ENCODE measurements around the gene SPAG16. TPM values are rescaled to one million over a fixed set of nuclear protein-coding genes. Genes with fewer than 3 reads are reported as not detected.

SPAG16 gene
- total and polyA plus RNA-seq, 2 donors: 17.7 to 104 TPM

DNA sequence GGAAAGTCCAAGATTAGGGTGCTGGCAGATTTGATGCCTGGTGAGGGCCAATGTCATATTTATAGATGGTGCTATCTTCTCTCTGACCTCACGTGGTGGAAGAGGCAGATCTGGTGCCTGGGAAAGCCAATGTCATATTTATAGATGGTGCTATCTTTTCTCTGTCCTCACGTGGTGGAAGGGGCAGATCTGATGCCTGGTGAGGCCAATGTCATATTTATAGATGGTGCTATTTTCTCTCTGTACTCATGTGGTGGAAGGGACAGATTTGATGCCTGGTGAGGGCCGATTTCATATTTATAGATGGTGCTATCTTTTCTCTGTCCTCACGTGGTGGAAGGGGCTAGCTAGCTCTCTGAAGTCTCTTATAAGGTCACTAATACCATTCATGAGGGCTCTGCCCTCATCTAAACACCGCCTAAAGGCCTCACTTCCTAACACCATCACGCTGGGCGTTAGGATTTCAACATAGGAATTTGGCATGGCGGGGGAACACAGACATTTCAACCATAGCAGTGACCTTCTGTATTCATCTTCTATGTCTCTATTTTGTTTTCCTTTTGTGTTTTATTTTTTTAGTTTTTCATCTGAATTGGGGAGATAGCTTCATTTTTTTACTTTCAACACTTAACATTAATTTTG, 278.4 kb downstream of the SPAG16 start:
- Histone ChIP-seq H3K36me3 (ENCODE audit: insufficient read depth) (no peaks in the 10 kb centered on the region), H3K4me1 (ENCODE audit: insufficient read depth) (no peaks in the 10 kb centered on the region), H3K27ac (ENCODE audit: low read depth) (no peak overlapping the region), H3K4me3 (ENCODE audit: low read depth, low read length) (no peak overlapping the region)
- no peak for DNase-seq (ENCODE audit: extremely low spot score)
- WGBS: 69% methylated on average over 8 of the region's 8 CpGs

DNA sequence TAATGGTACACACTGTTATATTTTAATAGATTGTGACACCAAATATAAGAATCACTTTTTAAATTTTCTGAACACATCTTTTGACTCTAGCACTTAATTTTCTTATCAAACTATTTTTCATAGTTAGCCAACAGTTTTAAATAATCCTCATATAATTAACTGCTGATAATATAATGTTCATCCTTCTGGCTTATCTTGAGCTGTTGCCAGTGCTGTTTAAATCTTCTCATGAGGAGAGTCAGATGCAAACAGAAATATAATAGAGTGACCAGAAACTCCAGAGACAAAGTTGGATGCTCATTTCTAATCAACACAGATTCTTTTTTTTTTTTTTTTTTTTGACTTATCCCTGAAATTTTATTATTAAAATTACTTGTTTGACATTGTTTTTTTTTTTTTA, 282.6 kb downstream of the SPAG16 start:
- no peaks in the 10 kb centered on the region for H3K4me1 ChIP-seq (ENCODE audit: insufficient read depth)
- H3K4me3 ChIP-seq (ENCODE audit: low read depth, low read length): no peak overlapping the region
- no peak for DNase-seq (ENCODE audit: extremely low spot score)
- H3K36me3 ChIP-seq (ENCODE audit: insufficient read depth): no peaks in the 10 kb centered on the region
- H3K27ac ChIP-seq (ENCODE audit: low read depth): no peak overlapping the region

DNA sequence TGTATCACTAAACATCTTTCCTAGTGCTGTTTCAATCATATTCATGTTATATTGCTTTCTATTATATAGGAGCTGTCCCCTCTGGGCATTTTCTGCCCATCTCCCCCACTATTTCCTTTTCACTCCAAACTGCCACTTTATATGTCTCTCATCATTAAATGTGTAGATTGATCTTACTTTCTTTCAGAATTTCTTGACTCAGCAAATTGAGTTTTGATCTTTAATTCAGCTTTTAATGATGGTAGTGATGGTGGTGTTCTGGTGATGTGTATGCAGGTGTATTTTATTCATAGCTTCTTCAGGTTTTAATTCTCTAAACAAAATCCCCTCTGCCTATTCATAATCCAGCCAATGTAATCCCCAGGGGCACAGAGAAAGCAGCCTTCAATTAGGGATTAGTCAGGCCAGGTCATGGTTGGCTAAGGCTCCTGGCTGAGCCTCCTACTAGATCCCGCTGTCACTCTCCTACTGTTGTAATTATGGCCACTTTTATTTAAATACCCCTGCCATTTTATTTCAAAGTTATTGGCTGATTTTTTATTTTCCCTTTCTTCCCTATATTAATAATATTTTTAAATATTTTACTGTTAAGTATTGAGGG, 325.4 kb downstream of the SPAG16 start:
- H3K4me1 ChIP-seq (ENCODE audit: insufficient read depth): no peaks in the 10 kb centered on the region
- H3K36me3 ChIP-seq (ENCODE audit: insufficient read depth): no peaks in the 10 kb centered on the region
- no peak overlapping the region for H3K4me3 ChIP-seq (ENCODE audit: low read depth, low read length)
- no peak for DNase-seq (ENCODE audit: extremely low spot score)
- whole genome bisulfite sequencing: 86% methylated on average over 1 of the region's 1 CpG
- no peak overlapping the region for H3K27ac ChIP-seq (ENCODE audit: low read depth)

DNA sequence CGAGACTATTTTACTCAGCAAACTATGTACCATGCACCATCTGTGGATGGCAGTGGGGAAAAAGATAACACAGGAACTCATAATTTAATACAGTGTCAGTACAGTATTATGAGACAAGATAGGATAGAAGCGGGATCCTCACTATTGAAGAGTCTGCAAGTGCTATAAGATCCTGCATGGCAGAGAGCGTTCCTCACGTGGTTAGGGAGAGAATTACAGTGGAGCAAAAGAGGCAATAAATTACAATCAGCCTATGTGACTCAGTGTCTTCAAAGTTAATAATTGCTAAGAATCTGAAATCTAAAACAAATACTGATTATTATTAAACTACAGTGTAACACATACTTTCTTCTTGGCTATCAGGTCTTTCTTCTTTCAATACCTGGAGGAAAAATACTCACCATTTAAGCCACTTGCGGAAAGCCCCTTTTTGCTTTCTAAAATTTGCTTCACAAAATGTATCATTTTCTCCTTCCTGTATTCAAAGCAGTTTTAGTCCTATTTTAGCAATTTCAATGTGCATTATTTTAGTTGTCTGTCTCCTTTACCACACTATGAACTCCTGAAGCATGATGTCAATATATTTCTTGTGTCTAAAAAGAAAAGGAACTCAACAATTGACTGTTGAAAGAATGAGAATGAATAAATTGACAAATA, 342.9 kb downstream of the SPAG16 start:
- no peaks in the 10 kb centered on the region for H3K36me3 ChIP-seq (ENCODE audit: insufficient read depth)
- no peaks in the 10 kb centered on the region for H3K4me1 ChIP-seq (ENCODE audit: insufficient read depth)
- WGBS: 57% methylated on average over 5 of the region's 5 CpGs
- no peak for DNase-seq (ENCODE audit: extremely low spot score)
- no peak overlapping the region for H3K4me3 ChIP-seq (ENCODE audit: low read depth, low read length)
- no peak overlapping the region for H3K27ac ChIP-seq (ENCODE audit: low read depth)

DNA sequence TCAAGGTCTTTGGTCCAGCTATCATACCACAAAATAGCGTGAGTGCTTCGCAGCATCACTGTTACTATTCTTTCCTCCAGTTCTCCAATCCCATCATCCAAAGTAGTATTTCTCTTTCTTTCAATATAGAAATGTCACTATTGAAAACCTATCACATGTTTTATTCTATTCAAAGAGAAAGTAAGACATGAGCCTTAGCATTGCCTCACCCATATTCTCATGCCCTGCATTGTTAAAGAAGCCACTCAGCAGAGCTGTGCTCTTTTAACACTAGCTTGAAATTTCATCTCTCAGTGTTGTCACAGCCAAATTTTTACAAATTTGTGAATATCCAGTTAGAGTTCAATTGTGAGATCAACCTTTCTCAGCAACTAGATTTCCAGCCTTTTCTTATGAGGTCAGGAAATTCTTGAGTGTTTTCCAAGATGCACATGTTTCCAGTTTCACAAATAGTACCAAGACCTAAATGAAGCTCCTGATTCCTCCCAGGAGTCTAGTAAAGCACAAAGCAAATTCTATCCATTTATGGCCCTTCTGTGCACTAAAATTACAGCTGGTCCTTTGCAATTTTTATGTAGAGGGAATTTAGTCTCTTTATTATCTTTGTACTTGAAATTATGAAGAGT, 343.7 kb downstream of the SPAG16 start:
- DNase-seq (ENCODE audit: extremely low spot score): no peak
- WGBS: 93% methylated on average over 2 of the region's 2 CpGs

DNA sequence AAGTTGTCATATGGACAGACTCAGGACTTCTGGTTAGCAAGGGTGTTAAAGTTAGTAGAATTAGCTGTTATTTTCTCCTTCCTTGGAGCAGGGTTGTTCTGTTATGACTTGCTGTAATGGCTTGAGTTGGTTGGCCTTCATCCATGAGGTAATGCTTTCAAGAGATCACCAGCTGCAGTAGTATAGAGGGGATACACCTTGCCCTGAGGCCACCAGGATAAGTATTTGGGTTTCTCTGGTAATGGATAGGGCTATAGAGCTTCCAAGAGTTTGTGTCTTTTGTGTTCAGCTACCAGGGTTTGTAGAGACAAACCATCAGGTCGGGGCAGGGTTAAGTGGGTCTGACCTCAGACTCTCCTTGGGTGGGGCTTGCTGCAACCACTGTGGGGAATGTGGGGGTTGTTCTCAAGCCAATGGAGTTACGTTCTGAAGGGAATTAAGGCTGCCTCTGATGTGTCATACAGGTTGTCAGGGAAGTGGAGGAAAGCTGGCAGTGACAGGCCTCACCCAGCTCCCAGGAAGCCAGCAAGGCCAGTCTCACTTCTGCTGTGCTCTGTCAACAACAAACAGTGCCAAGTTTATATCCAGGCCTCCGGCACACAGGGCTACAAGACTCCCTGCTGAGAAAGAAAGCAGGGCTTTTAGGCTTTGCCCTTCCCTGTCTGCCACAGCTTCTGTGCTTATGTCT, 356.6 kb downstream of the SPAG16 start:
- no peak for DNase-seq (ENCODE audit: extremely low spot score)
- H3K27ac ChIP-seq (ENCODE audit: low read depth): no peak overlapping the region

More for the DNA sequence above, 343.7 kb downstream of the SPAG16 start:
- no peaks in the 10 kb centered on the region for H3K4me1 ChIP-seq (ENCODE audit: insufficient read depth)
- H3K4me3 ChIP-seq (ENCODE audit: low read depth, low read length): no peak overlapping the region
- no peak overlapping the region for H3K27ac ChIP-seq (ENCODE audit: low read depth)
- no peaks in the 10 kb centered on the region for H3K36me3 ChIP-seq (ENCODE audit: insufficient read depth)

DNA sequence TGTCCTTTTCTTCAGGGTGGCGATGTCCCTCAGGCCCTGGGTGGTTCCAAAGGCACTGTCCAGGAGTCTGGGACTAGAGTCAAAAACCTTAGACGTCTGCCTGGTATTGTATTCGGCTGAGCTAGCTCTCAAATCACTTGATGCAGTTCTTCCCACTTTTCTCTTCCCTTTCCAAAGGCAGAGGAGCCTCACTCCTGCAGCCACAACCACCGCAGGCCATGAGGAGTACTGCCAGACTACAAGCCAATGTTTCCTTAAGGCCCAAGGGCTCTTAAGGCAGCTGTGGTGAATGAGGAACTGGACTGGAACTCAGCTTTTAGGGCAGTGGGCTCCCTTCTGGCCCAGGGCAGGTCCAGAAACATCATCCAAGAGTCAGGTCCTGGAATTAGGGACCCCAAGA, 360.7 kb downstream of the SPAG16 start:
- no peak for DNase-seq (ENCODE audit: extremely low spot score)
- Histone ChIP-seq H3K36me3 (ENCODE audit: insufficient read depth) (no peaks in the 10 kb centered on the region), H3K4me3 (ENCODE audit: low read depth, low read length) (no peak overlapping the region), H3K4me1 (ENCODE audit: insufficient read depth) (no peaks in the 10 kb centered on the region), H3K27ac (ENCODE audit: low read depth) (no peak overlapping the region)
- WGBS: 83% methylated on average over 4 of the region's 4 CpGs

More for the DNA sequence above, 356.6 kb downstream of the SPAG16 start:
- no peaks in the 10 kb centered on the region for H3K36me3 ChIP-seq (ENCODE audit: insufficient read depth)
- H3K4me3 ChIP-seq (ENCODE audit: low read depth, low read length): no peak overlapping the region
- WGBS: 38% methylated on average over 3 of the region's 3 CpGs
- H3K4me1 ChIP-seq (ENCODE audit: insufficient read depth): no peaks in the 10 kb centered on the region

DNA sequence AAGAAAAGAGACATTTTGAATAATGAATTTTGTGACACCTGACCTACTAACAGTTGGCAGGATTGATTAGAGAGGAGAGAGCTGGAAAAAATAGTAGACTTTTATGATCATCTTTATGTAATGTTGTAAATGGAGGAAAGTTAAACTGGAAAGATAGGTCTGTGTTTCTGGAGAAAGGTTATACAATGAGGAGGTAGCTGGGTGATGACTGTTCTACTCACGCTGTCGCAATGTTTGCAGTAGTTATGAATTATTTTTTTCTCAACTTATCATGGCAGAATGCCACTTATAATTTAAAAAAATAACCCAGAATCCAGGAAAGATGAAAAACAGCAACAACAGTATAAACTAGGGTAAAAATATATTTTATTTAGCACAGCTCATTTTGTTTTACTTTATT, 364.9 kb downstream of the SPAG16 start:
- Histone ChIP-seq H3K36me3 (ENCODE audit: insufficient read depth) (no peaks in the 10 kb centered on the region), H3K4me1 (ENCODE audit: insufficient read depth) (no peaks in the 10 kb centered on the region), H3K4me3 (ENCODE audit: low read depth, low read length) (no peak overlapping the region), H3K27ac (ENCODE audit: low read depth) (no peak overlapping the region)
- 83% methylated on average over 2 of the region's 2 CpGs for WGBS
- no peak for DNase-seq (ENCODE audit: extremely low spot score)

DNA sequence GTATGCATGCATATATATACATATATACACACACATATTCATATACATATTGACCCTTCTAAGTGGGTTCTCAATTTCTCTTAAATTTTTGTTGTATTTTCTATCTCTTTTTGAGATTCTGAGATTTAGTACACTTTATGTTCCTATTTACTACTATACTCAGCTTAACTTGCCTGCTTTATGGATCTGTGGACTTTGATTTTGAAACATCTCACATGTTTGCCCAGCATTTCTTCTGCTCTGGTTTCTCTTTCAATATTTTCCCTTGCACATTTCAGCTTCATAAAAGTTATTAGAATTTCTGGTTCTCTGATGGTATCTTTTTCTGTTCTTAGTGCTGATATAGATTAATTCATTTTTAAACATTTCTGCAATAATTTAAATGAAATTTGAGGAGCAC, 380.6 kb downstream of the SPAG16 start:
- Histone ChIP-seq H3K4me1 (ENCODE audit: insufficient read depth) (no peaks in the 10 kb centered on the region), H3K4me3 (ENCODE audit: low read depth, low read length) (no peak overlapping the region), H3K27ac (ENCODE audit: low read depth) (no peak overlapping the region), H3K36me3 (ENCODE audit: insufficient read depth) (no peaks in the 10 kb centered on the region)
- no peak for DNase-seq (ENCODE audit: extremely low spot score)

DNA sequence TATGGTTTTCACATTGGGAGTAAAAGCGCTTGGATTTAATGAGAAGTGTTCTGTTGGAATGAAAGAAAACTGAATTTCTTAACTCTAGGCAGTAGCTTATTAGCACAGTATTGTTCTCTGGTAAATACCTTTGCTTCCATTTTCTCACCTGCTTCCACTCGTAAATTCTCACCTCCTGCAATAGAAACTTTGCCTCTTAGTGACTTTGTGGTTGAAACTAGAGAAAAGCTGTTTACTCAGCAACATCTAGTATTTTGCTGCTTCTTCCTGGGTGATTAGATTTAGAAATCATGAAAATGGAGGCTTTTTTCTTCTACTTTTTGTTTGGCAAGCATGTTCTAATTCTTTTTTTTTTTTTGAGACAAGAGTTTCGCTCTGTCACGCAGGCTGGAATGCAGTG, 385.4 kb downstream of the SPAG16 start:
- no peak overlapping the region for H3K4me3 ChIP-seq (ENCODE audit: low read depth, low read length)
- WGBS: 84% methylated on average over 4 of the region's 4 CpGs

DNA sequence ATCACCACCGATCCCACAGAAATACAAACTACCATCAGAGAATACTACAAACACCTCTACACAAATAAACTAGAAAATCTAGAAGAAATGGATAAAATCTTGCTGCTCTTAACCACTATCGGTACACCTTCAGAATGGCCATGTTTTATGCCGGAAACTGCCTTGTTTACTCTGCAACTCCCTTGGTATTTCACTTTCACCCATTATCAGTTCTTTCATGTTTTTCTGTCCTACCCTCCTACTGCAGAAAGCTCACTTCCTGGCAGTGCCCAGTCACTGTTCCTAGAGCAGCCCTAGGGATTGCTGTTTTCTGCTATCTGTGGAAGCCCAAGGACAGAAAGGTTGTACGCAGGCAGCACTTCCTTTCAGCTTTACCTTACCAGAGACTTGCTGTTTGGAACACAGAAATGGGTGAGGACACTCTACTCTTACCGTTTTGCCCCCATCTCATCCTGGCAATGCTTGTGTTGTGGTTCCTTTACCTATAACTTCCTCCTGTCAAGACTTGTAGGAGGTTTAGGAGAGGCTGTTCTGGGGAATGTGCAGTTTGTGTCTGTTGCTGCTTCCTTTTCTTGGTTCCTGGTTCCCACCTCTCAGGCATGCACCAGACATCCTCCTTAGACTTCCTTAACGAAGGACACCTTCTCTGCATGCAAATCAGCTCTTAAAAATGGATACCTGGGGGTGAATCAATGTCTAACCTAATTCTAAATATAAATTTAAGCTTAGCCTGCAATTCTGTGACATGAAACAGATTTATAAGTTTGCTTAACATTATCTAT, 394.4 kb downstream of the SPAG16 start:
- DNase-seq (ENCODE audit: extremely low spot score): no peak
- Histone ChIP-seq H3K27ac (ENCODE audit: low read depth) (no peak overlapping the region), H3K4me1 (ENCODE audit: insufficient read depth) (no peaks in the 10 kb centered on the region), H3K4me3 (ENCODE audit: low read depth, low read length) (no peak overlapping the region), H3K36me3 (ENCODE audit: insufficient read depth) (no peaks in the 10 kb centered on the region)
- WGBS: 71% methylated on average over 6 of the region's 6 CpGs

More for the DNA sequence above, 385.4 kb downstream of the SPAG16 start:
- Histone ChIP-seq H3K36me3 (ENCODE audit: insufficient read depth) (no peaks in the 10 kb centered on the region), H3K27ac (ENCODE audit: low read depth) (no peak overlapping the region), H3K4me1 (ENCODE audit: insufficient read depth) (no peaks in the 10 kb centered on the region)
- no peak for DNase-seq (ENCODE audit: extremely low spot score)

DNA sequence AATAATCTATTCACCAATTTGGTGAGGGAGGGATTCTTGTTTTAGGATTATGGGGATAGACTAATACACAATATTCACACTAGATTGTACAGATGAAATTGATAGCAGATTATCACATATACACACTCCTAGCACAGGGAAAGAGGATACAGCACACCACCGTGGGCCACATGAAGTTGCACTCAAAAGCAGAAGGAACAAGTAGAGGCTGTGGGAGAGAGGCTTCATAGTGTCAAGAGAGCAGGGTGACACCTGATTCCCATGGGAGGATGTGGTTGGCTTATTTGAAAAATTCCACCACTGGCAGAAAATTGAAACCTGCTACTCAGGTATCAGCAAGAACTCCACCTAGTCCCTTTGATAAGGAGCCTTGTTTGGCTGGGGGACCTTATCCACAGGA, 395.6 kb downstream of the SPAG16 start:
- DNase-seq (ENCODE audit: extremely low spot score): no peak
- 63% methylated on average over 1 of the region's 1 CpG for WGBS
- Histone ChIP-seq H3K4me3 (ENCODE audit: low read depth, low read length) (no peak overlapping the region), H3K36me3 (ENCODE audit: insufficient read depth) (no peaks in the 10 kb centered on the region), H3K4me1 (ENCODE audit: insufficient read depth) (no peaks in the 10 kb centered on the region), H3K27ac (ENCODE audit: low read depth) (no peak overlapping the region)

DNA sequence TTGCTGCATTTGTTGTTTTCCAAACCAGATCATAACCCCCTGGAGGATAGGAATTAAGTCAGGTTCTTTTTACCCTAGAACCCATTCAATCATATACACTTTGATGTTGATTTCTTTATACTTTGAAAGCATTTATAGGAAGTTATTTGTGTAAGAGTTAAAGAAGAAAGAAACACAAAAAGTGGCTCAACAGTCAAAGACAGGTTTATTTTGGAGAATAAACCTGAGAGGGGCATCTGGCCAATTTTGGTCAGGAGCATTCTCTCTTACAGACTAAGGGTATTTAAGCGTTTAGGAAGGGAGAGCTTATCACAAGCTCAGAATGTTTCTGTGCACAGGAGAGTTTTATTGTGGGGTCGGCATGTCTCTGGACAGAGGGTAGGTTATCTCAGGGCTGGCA, 398.0 kb downstream of the SPAG16 start:
- no peaks in the 10 kb centered on the region for H3K36me3 ChIP-seq (ENCODE audit: insufficient read depth)
- WGBS: 71% methylated on average over 2 of the region's 2 CpGs

More for the DNA sequence above, 398.0 kb downstream of the SPAG16 start:
- no peak overlapping the region for H3K27ac ChIP-seq (ENCODE audit: low read depth)
- no peak overlapping the region for H3K4me3 ChIP-seq (ENCODE audit: low read depth, low read length)
- H3K4me1 ChIP-seq (ENCODE audit: insufficient read depth): no peaks in the 10 kb centered on the region
- DNase-seq (ENCODE audit: extremely low spot score): no peak
